GM12878 (cell line): ENCODE data around the gene WIPF1. TPM values are rescaled to one million over a fixed set of nuclear protein-coding genes. Genes with fewer than 3 reads are reported as not detected.
A peak's percentile ranks its signal among the peaks of the same experiment; 100 is the strongest.

ENCODE experiments used
- ATAC-seq: fragments of 200-7000 bp; cut with Tn5 transposase; 3 replicates; pipeline ENCODE4 v1.9.1; 2020; ENCODE audit warnings: mild to moderate bottlenecking, moderate library complexity
- BruUV-seq: library from RNA; stranded (reverse); fragments of 400-500 nt; replicated peaks from 2 replicates; lab custom pipeline; 2021; lab: Mats Ljungman, UMichigan
- CTCF ChIA-PET: fragments of 300-600 bp; sonication (Branson Sonifier 250); formaldehyde crosslinking; extraction: SDS; loops from one replicate; lab custom pipeline; 2021; ENCODE audit warnings: inconsistent platforms; lab: Yijun Ruan, JAX
- POLR2A ChIA-PET: fragments of 350-600 bp; formaldehyde crosslinking; extraction: SDS; loops from one replicate; lab custom pipeline; 2021; ENCODE audit warnings: inconsistent platforms; lab: Charles Lee
- RAD21 ChIA-PET: fragments of 300-600 bp; sonication (Branson Sonifier 250); formaldehyde crosslinking; loops from one replicate; lab custom pipeline; 2023; ENCODE audit warnings: antibody characterized with exemption; ENCODE audit not compliant: unreplicated experiment; lab: Charles Lee
- SMC1A ChIA-PET: fragments of 300-600 bp; sonication (Branson Sonifier 250); formaldehyde crosslinking; loops from one replicate; lab custom pipeline; 2023; ENCODE audit not compliant: unreplicated experiment, uncharacterized antibody; lab: Charles Lee
- DNase-seq: peaks from one replicate; pipeline ENCODE4 v3.0.0-alpha.2; 2011; ENCODE audit warnings: low read depth, low spot score
- FAIRE-seq: peaks from 3 replicates; lab custom pipeline; 2011; peaks lifted over from hg19 to GRCh38; lab: Jason Lieb, UNC
- H2AFZ ChIP-seq: 2 replicates; pipeline ENCODE4 v1.6.0; 2011; ENCODE audit warnings: low read depth, low read length, control low read depth; ENCODE audit not compliant: control insufficient read depth
- H3K27ac ChIP-seq: 2 replicates; pipeline ENCODE4 v1.5.1; 2011; ENCODE audit warnings: control low read depth; ENCODE audit not compliant: control insufficient read depth, insufficient read depth
- H3K27me3 ChIP-seq, 2 experiments: replicated peaks in 1 of 2; 2 replicates each; pipeline versions ENCODE4 v1.6.0 to v1.6.1; 2011; ENCODE audit warnings: low read length in 1 of 2; ENCODE audit not compliant: control insufficient read depth in 2 of 2, insufficient read depth in 2 of 2
- H3K36me3 ChIP-seq, 2 experiments: 2 replicates each; pipeline ENCODE4 v1.5.1; 2011; ENCODE audit warnings: low read length in 1 of 2; ENCODE audit not compliant: control insufficient read depth in 2 of 2, insufficient read depth in 2 of 2
- H3K4me1 ChIP-seq: 2 replicates; pipeline ENCODE4 v1.6.1; 2011; ENCODE audit warnings: mild to moderate bottlenecking, low read length, moderate library complexity, mixed read lengths; ENCODE audit not compliant: control insufficient read depth, insufficient read depth
- H3K4me2 ChIP-seq: 2 replicates; pipeline ENCODE4 v1.6.0; 2011; ENCODE audit warnings: control low read depth; ENCODE audit not compliant: control insufficient read depth, insufficient read depth
- H3K4me3 ChIP-seq: fragments of 200-600 bp; sonication (generic); 2 replicates; pipeline ENCODE4 v1.5.1; 2016
- H3K79me2 ChIP-seq: 2 replicates; pipeline ENCODE4 v1.6.0; 2011; ENCODE audit warnings: low read length; ENCODE audit not compliant: control insufficient read depth, insufficient read depth
- H3K9ac ChIP-seq: 2 replicates; pipeline ENCODE4 v1.8.0; 2011; ENCODE audit warnings: low read length, control low read depth, mixed read lengths; ENCODE audit not compliant: control insufficient read depth, insufficient read depth
- H3K9me3 ChIP-seq: replicated peaks from 3 replicates; pipeline ENCODE4 v1.5.1; 2011; ENCODE audit warnings: mild to moderate bottlenecking, low read length; ENCODE audit not compliant: control insufficient read depth, insufficient read depth
- H4K20me1 ChIP-seq: 2 replicates; pipeline ENCODE4 v1.6.0; 2011; ENCODE audit not compliant: control insufficient read depth, insufficient read depth
- HCFC1 ChIP-seq: fragments of 150-350 bp; IDR thresholded peaks from 2 replicates; pipeline ENCODE4 v1.6.1; 2014; ENCODE audit warnings: low read length
- IKZF2 ChIP-seq, 2 experiments: fragments of 450-650 bp; IDR thresholded peaks; 2 replicates each; pipeline ENCODE4 v1.6.1; 2017; ENCODE audit warnings: mild to moderate bottlenecking in 2 of 2, moderate library complexity in 2 of 2
- MXI1 ChIP-seq: fragments of 150-350 bp; IDR thresholded peaks from 2 replicates; pipeline ENCODE4 v1.6.1; 2011; ENCODE audit warnings: low read depth, mild to moderate bottlenecking, inconsistent platforms, low read length, improper control_type of control experiment
- NFYB ChIP-seq: IDR thresholded peaks from 2 replicates; pipeline ENCODE4 v1.6.1; 2011; ENCODE audit warnings: low read depth, mild to moderate bottlenecking, low read length, improper control_type of control experiment, moderate library complexity; ENCODE audit not compliant: insufficient read depth
- PAX8 ChIP-seq: fragments of 450-650 bp; IDR thresholded peaks from 2 replicates; pipeline ENCODE4 v1.6.1; 2017; ENCODE audit warnings: mild to moderate bottlenecking, moderate library complexity
- POLR2AphosphoS2 ChIP-seq: IDR thresholded peaks from 2 replicates; pipeline ENCODE4 v1.6.1; 2011; ENCODE audit warnings: low read depth, mild to moderate bottlenecking, low read length, improper control_type of control experiment, moderate library complexity
- RAD21 ChIP-seq: IDR thresholded peaks from 2 replicates; pipeline ENCODE4 v1.6.1; 2011; ENCODE audit warnings: mild to moderate bottlenecking, low read depth, low read length, moderate library complexity; ENCODE audit not compliant: insufficient read depth
- RUNX3 ChIP-seq: IDR thresholded peaks from 2 replicates; pipeline ENCODE4 v1.6.1; 2012; ENCODE audit warnings: low read length, inconsistent platforms
- STAT1 ChIP-seq: fragments of 450-650 bp; conservative IDR thresholded peaks from 2 replicates; pipeline ENCODE4 v1.6.1; 2014; ENCODE audit warnings: antibody characterized with exemption, mild to moderate bottlenecking
- TBL1XR1 ChIP-seq: IDR thresholded peaks from 2 replicates; pipeline ENCODE4 v1.6.1; 2012; ENCODE audit warnings: low read depth, low read length, improper control_type of control experiment
- ZSCAN29 ChIP-seq: fragments of 450-650 bp; IDR thresholded peaks from 2 replicates; pipeline ENCODE4 v1.6.1; 2017; ENCODE audit warnings: mild to moderate bottlenecking, moderate library complexity
- in situ Hi-C: fragments of 300-500 bp; cut with MboI; formaldehyde crosslinking; loops from 9 replicates; pipeline ENCODE4 v1.14.3; 2018; ENCODE audit warnings: mixed read lengths
- intact Hi-C: fragments of 100-400 bp; cut with micrococcal nuclease; formaldehyde crosslinking; loops from one replicate; pipeline ENCODE4 v1.14.2; 2022; ENCODE audit not compliant: unreplicated experiment
- polyA plus RNA-seq, 11 experiments: library from polyadenylated mRNA; depleted of rRNA in 4 of 11; unstranded in 6 of 11; stranded (reverse) in 5 of 11; fragments of >200 nt; fragmentation: Nextera tagmentation in 4 of 11; fragmentation: Illumina TruSeq in 1 of 11; extraction: Ambion mirVana in 4 of 11; extraction: Trizol in 1 of 11; gene quantifications; 1 replicate in 1 of 11; 2 replicates in 10 of 11; pipeline versions ENCODE4 v1.2.1 to v1.2.3, GENCODE V29; 2011 to 2016; ENCODE audit warnings: inconsistent platforms in 2 of 11, missing spikeins in 2 of 11, low read depth in 1 of 11
- total RNA-seq, 4 experiments: library from RNA; depleted of rRNA in 3 of 4; stranded (reverse); fragments of >200 nt in 3 of 4; fragmentation: Illumina TruSeq in 1 of 4; extraction: Trizol in 1 of 4; gene quantifications; 2 replicates each; pipeline versions ENCODE4 v1.2.1 to v1.2.3, GENCODE V29; 2013 to 2021
- TF ChIP-seq, protein P1 (sequence below): fragments of 150-350 bp; IDR thresholded peaks from 2 replicates; pipeline ENCODE4 v1.6.1; 2016; ENCODE audit warnings: low read depth, low read length
- TF ChIP-seq, protein P2 (sequence below): fragments of 450-650 bp; IDR thresholded peaks from 2 replicates; pipeline ENCODE4 v1.6.1; 2016; ENCODE audit warnings: mild to moderate bottlenecking, moderate library complexity, borderline replicate concordance
- TF ChIP-seq, protein P3 (sequence below): IDR thresholded peaks from 2 replicates; pipeline ENCODE4 v1.6.1; 2011; ENCODE audit warnings: borderline replicate concordance, low read depth, mild to moderate bottlenecking, moderate library complexity, low read length; ENCODE audit not compliant: insufficient read depth, poor library complexity, severe bottlenecking

Gene WIPF1
- total and polyA plus RNA-seq, 10 of the 15 experiments (the other 5 are each of a cell fraction or from before 2014, with no cell fraction given) = 23.1 to 188 (median 68.9) TPM

DNA sequence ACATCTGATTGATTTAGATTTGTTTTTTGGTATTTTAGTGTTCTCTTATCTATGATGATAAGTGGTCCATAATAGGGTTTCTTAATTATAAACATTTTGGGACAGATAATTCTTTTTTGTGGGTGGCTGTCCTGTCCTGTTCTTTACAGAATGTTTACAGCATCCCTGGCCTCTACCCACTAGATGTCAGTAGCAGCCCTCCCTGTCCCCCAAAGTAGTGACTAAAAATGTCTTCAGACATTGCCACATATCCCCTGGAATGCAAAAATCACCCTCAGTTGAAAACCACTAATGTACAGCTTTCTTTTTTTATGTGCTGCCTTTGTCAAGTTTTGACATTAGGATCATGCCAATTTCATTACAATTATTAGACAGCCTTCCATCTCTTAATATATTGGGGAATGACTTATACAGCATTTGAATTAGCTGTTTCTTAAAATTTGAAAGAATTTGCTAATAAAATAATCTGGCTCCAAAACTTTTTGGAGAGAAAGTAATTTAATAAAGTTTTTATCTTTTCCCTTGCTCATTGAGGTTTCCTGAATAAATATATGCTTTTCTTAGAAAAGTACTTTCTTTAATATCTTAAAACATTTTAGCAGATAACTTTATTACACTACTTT lies 19.5 kb downstream of the WIPF1 start:
- RAD21 ChIA-PET = interaction anchor here (0.7 to 9.5 kb wide), 9 partner anchors 19 to 122 kb away, joined by 3 to 159 read pairs (median 6); partner anchors contain the start of gene WIPF1
- CTCF ChIA-PET = interaction anchor here (0.5 to 13.6 kb wide), 25 partner anchors 9 to 122 kb away, joined by 3 to 261 read pairs (median 3); partner anchors contain the start of gene WIPF1
- Histone ChIP-seq H3K9ac (no peak overlapping the region), H3K27ac (no peak overlapping the region), H4K20me1 (no peaks in the 10 kb centered on the region; the same call in 1 of the 2 replicates), H3K27me3 (no peaks in the 10 kb centered on the region), H3K36me3 (peaks cover 17 to 61% of the 10 kb centered on the region in 2 experiments), H3K79me2 (peaks cover 6% of the 10 kb centered on the region), H3K4me3 (no peak overlapping the region), H3K4me2 (no peak overlapping the region), H3K9me3 (no peaks in the 10 kb centered on the region), H2AFZ (no peak overlapping the region), H3K4me1 (peaks cover 7% of the 10 kb centered on the region)
- in situ Hi-C loops = loop anchor here (25.0 kb wide), 1 partner anchor 109 kb away; no protein-coding TSS in a partner anchor
- DNase-seq (no peak), FAIRE-seq (peak; percentile 80), ATAC-seq (peak; percentile 71)
- SMC1A ChIA-PET = interaction anchor here (0.6 to 12.8 kb wide), 17 partner anchors 11 to 118 kb away, joined by 3 to 193 read pairs (median 4); partner anchors contain the start of gene WIPF1
- POLR2A ChIA-PET = interaction anchor here (1.5 kb wide), 1 partner anchor 17 kb away, joined by 8 read pairs; no protein-coding TSS in a partner anchor
- intact Hi-C loops = loop anchor here (1.0 kb wide), 2 partner anchors 25 to 110 kb away; no protein-coding TSS in a partner anchor
- BruUV-seq = no TSS peak
- TF ChIP-seq IKZF2 (IDR thresholded peaks at IDR 0.05) = no peak
- TF ChIP-seq, protein P1, sequence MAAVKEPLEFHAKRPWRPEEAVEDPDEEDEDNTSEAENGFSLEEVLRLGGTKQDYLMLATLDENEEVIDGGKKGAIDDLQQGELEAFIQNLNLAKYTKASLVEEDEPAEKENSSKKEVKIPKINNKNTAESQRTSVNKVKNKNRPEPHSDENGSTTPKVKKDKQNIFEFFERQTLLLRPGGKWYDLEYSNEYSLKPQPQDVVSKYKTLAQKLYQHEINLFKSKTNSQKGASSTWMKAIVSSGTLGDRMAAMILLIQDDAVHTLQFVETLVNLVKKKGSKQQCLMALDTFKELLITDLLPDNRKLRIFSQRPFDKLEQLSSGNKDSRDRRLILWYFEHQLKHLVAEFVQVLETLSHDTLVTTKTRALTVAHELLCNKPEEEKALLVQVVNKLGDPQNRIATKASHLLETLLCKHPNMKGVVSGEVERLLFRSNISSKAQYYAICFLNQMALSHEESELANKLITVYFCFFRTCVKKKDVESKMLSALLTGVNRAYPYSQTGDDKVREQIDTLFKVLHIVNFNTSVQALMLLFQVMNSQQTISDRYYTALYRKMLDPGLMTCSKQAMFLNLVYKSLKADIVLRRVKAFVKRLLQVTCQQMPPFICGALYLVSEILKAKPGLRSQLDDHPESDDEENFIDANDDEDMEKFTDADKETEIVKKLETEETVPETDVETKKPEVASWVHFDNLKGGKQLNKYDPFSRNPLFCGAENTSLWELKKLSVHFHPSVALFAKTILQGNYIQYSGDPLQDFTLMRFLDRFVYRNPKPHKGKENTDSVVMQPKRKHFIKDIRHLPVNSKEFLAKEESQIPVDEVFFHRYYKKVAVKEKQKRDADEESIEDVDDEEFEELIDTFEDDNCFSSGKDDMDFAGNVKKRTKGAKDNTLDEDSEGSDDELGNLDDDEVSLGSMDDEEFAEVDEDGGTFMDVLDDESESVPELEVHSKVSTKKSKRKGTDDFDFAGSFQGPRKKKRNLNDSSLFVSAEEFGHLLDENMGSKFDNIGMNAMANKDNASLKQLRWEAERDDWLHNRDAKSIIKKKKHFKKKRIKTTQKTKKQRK = no peak
- TF ChIP-seq ZSCAN29 = no peak
- no peak for TF ChIP-seq STAT1
- TF ChIP-seq TBL1XR1 = no peak
- no peak for TF ChIP-seq PAX8
- peak; percentile 35 for TF ChIP-seq RUNX3
- TF ChIP-seq RAD21 = peak; percentile 88
- TF ChIP-seq HCFC1 = no peak
- no peak for TF ChIP-seq POLR2AphosphoS2
- TF ChIP-seq, protein P2, sequence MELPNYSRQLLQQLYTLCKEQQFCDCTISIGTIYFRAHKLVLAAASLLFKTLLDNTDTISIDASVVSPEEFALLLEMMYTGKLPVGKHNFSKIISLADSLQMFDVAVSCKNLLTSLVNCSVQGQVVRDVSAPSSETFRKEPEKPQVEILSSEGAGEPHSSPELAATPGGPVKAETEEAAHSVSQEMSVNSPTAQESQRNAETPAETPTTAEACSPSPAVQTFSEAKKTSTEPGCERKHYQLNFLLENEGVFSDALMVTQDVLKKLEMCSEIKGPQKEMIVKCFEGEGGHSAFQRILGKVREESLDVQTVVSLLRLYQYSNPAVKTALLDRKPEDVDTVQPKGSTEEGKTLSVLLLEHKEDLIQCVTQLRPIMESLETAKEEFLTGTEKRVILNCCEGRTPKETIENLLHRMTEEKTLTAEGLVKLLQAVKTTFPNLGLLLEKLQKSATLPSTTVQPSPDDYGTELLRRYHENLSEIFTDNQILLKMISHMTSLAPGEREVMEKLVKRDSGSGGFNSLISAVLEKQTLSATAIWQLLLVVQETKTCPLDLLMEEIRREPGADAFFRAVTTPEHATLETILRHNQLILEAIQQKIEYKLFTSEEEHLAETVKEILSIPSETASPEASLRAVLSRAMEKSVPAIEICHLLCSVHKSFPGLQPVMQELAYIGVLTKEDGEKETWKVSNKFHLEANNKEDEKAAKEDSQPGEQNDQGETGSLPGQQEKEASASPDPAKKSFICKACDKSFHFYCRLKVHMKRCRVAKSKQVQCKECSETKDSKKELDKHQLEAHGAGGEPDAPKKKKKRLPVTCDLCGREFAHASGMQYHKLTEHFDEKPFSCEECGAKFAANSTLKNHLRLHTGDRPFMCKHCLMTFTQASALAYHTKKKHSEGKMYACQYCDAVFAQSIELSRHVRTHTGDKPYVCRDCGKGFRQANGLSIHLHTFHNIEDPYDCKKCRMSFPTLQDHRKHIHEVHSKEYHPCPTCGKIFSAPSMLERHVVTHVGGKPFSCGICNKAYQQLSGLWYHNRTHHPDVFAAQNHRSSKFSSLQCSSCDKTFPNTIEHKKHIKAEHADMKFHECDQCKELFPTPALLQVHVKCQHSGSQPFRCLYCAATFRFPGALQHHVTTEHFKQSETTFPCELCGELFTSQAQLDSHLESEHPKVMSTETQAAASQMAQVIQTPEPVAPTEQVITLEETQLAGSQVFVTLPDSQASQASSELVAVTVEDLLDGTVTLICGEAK = peak; percentile 31; the same call in 1 of the 2 replicates
- no peak for TF ChIP-seq NFYB
- TF ChIP-seq, protein P3, sequence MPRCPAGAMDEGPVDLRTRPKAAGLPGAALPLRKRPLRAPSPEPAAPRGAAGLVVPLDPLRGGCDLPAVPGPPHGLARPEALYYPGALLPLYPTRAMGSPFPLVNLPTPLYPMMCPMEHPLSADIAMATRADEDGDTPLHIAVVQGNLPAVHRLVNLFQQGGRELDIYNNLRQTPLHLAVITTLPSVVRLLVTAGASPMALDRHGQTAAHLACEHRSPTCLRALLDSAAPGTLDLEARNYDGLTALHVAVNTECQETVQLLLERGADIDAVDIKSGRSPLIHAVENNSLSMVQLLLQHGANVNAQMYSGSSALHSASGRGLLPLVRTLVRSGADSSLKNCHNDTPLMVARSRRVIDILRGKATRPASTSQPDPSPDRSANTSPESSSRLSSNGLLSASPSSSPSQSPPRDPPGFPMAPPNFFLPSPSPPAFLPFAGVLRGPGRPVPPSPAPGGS = no peak
- no peak for TF ChIP-seq MXI1
